DOHH2 (cell line): ENCODE data around the gene SLC4A2.

ENCODE experiments used
- H3F3A ChIP-seq: fragments of 200-600 bp; sonication (generic), shearing (Covaris generic); 2 replicates; pipeline ENCODE4 v1.6.0; 2016; ENCODE audit warnings: antibody characterized with exemption, mild to moderate bottlenecking; ENCODE audit not compliant: control insufficient read depth, insufficient read depth
- H3K27ac ChIP-seq: fragments of 200-600 bp; sonication (generic); 2 replicates; pipeline ENCODE4 v1.5.1; 2014; ENCODE audit warnings: low read depth, mild to moderate bottlenecking, low read length, moderate library complexity
- H3K27me3 ChIP-seq: fragments of 200-600 bp; sonication (generic); 2 replicates; pipeline ENCODE4 v1.6.1; 2014; ENCODE audit warnings: mild to moderate bottlenecking, low read length, mixed read lengths; ENCODE audit not compliant: control insufficient read depth
- H3K36me3 ChIP-seq: fragments of 200-600 bp; sonication (generic); 2 replicates; pipeline ENCODE4 v1.6.1; 2014; ENCODE audit warnings: mild to moderate bottlenecking, low read length, moderate library complexity, mixed read lengths; ENCODE audit not compliant: control insufficient read depth
- H3K4me1 ChIP-seq: fragments of 200-600 bp; sonication (generic); 2 replicates; pipeline ENCODE4 v1.6.1; 2014; ENCODE audit warnings: mild to moderate bottlenecking, low read length, mixed read lengths; ENCODE audit not compliant: control insufficient read depth
- H3K4me2 ChIP-seq: fragments of 200-600 bp; sonication (generic); 2 replicates; pipeline ENCODE4 v1.6.0; 2014; ENCODE audit warnings: mild to moderate bottlenecking, low read length, moderate library complexity
- H3K4me3 ChIP-seq: fragments of 200-600 bp; sonication (generic); 2 replicates; pipeline ENCODE4 v1.5.1; 2014; ENCODE audit warnings: mild to moderate bottlenecking, low read length, mixed read lengths
- H3K79me2 ChIP-seq: fragments of 200-600 bp; sonication (generic); 2 replicates; pipeline ENCODE4 v1.6.1; 2014; ENCODE audit warnings: mild to moderate bottlenecking, low read length, mixed read lengths; ENCODE audit not compliant: control insufficient read depth
- H3K9me2 ChIP-seq: fragments of 200-600 bp; sonication (generic); replicated peaks from 2 replicates; pipeline ENCODE4 v1.6.1; 2014; ENCODE audit warnings: mild to moderate bottlenecking, low read length, mixed read lengths; ENCODE audit not compliant: control insufficient read depth
- H3K9me3 ChIP-seq: fragments of 200-600 bp; sonication (generic); 2 replicates; pipeline ENCODE4 v1.6.1; 2014; ENCODE audit warnings: antibody characterized with exemption, low read length, mixed read lengths; ENCODE audit not compliant: control insufficient read depth, insufficient read depth
- H4K20me1 ChIP-seq: fragments of 200-600 bp; sonication (generic); 2 replicates; pipeline ENCODE4 v1.6.0; 2014; ENCODE audit warnings: low read depth, mild to moderate bottlenecking, antibody characterized with exemption, low read length, moderate library complexity; ENCODE audit not compliant: control insufficient read depth, insufficient read depth
- EZH2phosphoT487 ChIP-seq: fragments of 200-600 bp; sonication (generic); IDR thresholded peaks from 2 replicates; pipeline ENCODE4 v1.6.1; 2017; ENCODE audit warnings: borderline replicate concordance, mild to moderate bottlenecking, antibody characterized with exemption, low read length, moderate library complexity, mixed read lengths
- TF ChIP-seq, protein P1 (sequence below): fragments of 200-600 bp; sonication (generic); IDR thresholded peaks from one replicate; pipeline ENCODE4 v1.5.1; 2014; ENCODE audit warnings: antibody characterized with exemption, mild to moderate bottlenecking, low read depth, low read length; ENCODE audit not compliant: poor library complexity, severe bottlenecking

Gene SLC4A2

DNA sequence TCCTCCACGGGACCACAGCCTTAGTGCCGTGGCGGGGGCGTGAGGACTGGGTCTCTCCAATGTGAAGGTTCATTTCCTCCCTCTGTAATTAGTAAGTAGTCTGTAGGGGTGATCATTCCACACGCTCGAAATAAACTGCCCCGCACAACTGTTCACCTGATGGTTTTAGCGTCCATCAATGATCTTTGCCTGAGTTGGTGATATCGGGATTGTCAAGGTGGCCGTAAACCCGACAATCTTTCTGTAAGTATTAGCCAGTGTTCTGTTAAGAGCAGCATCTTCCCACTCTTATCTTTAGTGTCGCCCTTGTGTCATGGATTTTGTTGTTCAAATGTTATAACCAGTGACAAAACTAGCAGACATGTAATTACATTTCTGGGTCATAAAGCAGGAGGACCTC, 44.6 kb downstream of the SLC4A2 start:
- 0 out of 2 replicates have a peak, but pooled peaks cover 6% of the 10 kb centered on the region for H4K20me1 ChIP-seq
- TF ChIP-seq EZH2phosphoT487 = no peak
- TF ChIP-seq, protein P1, sequence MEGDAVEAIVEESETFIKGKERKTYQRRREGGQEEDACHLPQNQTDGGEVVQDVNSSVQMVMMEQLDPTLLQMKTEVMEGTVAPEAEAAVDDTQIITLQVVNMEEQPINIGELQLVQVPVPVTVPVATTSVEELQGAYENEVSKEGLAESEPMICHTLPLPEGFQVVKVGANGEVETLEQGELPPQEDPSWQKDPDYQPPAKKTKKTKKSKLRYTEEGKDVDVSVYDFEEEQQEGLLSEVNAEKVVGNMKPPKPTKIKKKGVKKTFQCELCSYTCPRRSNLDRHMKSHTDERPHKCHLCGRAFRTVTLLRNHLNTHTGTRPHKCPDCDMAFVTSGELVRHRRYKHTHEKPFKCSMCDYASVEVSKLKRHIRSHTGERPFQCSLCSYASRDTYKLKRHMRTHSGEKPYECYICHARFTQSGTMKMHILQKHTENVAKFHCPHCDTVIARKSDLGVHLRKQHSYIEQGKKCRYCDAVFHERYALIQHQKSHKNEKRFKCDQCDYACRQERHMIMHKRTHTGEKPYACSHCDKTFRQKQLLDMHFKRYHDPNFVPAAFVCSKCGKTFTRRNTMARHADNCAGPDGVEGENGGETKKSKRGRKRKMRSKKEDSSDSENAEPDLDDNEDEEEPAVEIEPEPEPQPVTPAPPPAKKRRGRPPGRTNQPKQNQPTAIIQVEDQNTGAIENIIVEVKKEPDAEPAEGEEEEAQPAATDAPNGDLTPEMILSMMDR = no peak
- H3K27me3 ChIP-seq = peaks cover 22% of the 10 kb centered on the region
- no peaks in the 10 kb centered on the region for H3K4me1 ChIP-seq
- no peaks in the 10 kb centered on the region for H3F3A ChIP-seq
- H3K4me2 ChIP-seq = no peak overlapping the region
- H3K4me3 ChIP-seq = no peak overlapping the region
- H3K36me3 ChIP-seq = no peaks in the 10 kb centered on the region
- H3K27ac ChIP-seq = no peak overlapping the region
- no peaks in the 10 kb centered on the region for H3K9me3 ChIP-seq
- H3K79me2 ChIP-seq = no peaks in the 10 kb centered on the region
- H3K9me2 ChIP-seq = no peaks in the 10 kb centered on the region

DNA sequence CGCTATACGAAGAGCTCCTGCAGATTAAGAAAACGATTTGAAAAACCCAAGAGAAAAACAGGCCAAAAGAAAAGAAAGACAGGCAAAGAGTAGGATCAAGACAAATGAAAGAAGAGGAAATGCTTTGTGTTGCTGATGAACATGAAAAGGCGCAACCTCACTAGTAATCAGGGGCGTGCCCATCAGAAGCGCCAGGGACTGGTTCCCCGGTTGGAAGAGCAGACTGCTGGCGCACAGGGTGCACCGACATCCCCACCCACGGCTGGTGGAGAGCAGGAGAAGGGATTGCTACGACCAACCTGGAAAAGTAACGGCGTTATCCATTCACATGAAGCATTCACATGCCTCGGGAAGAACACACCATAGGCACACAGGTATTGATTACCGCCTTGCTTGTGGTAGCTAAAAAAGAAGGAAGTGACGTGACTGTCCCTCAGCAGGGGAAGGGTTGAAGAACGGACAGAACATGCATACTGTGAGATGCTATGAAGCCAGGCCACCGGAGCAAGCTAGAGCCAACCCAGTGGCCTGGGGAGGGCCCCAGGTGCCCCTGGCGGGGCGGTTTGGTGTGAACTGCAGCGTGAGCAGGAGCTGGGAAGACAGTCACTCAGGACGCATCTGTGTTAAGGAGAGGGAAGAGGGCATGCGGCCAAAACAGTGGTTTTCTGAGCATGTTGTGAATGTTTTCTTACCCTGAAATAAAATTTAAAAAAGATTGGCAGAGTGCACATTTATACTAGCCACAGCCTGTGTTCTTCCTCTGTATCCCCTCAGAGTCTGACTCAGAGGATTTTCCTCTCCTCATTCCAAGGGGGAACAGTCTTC, 45.2 kb downstream of the SLC4A2 start:
- no peak overlapping the region for H3K4me2 ChIP-seq
- no peak overlapping the region for H3K27ac ChIP-seq
- no peak overlapping the region for H3K4me3 ChIP-seq

DNA sequence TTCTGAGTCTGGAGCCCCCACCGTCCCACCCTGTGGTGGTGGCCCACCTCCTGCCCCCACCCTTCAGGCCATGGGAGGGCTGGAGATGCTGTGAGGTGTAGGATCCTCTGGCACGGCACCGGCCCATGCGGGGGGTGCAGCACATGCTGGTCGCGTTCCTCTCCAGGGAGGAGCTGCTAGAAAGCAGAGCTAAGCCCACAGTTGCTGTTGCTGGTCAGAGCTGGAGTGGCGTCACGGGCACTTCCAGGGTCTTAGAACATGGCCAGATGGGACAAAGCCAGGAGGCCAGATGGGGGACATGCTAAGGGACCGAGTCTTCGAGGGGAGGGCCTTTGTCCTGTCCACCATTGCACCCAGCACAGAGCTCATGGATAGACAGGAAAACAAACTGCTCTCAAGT, 48.5 kb downstream of the SLC4A2 start:
- Histone ChIP-seq H3K4me1 (no peaks in the 10 kb centered on the region), H3K9me3 (no peaks in the 10 kb centered on the region), H3K9me2 (no peaks in the 10 kb centered on the region), H3K27me3 (peaks cover 35% of the 10 kb centered on the region), H3K4me3 (no peak overlapping the region), H3K36me3 (no peaks in the 10 kb centered on the region), H3K27ac (no peak overlapping the region), H3K79me2 (no peaks in the 10 kb centered on the region), H4K20me1 (no peaks in the 10 kb centered on the region), H3F3A (no peaks in the 10 kb centered on the region), H3K4me2 (no peak overlapping the region)
- no peak for TF ChIP-seq EZH2phosphoT487
- TF ChIP-seq, protein P1 = no peak

More for the DNA sequence above, 45.2 kb downstream of the SLC4A2 start:
- H4K20me1 ChIP-seq = 0 out of 2 replicates have a peak, but pooled peaks cover 6% of the 10 kb centered on the region
- H3K27me3 ChIP-seq = peaks cover 22% of the 10 kb centered on the region
- no peaks in the 10 kb centered on the region for H3K79me2 ChIP-seq
- H3K4me1 ChIP-seq = no peaks in the 10 kb centered on the region
- no peaks in the 10 kb centered on the region for H3K36me3 ChIP-seq
- TF ChIP-seq, protein P1 = no peak
- TF ChIP-seq EZH2phosphoT487 = no peak
- no peaks in the 10 kb centered on the region for H3K9me3 ChIP-seq
- H3F3A ChIP-seq = no peaks in the 10 kb centered on the region
- no peaks in the 10 kb centered on the region for H3K9me2 ChIP-seq
